Measurements from ENCODE around the gene RABL2A.
"Not testable (repeated sequence)": the region's sequence is repeated elsewhere in the genome, so short reads cannot be mapped to it uniquely, and the experiment has no call there.

RABL2A gene

DNA sequence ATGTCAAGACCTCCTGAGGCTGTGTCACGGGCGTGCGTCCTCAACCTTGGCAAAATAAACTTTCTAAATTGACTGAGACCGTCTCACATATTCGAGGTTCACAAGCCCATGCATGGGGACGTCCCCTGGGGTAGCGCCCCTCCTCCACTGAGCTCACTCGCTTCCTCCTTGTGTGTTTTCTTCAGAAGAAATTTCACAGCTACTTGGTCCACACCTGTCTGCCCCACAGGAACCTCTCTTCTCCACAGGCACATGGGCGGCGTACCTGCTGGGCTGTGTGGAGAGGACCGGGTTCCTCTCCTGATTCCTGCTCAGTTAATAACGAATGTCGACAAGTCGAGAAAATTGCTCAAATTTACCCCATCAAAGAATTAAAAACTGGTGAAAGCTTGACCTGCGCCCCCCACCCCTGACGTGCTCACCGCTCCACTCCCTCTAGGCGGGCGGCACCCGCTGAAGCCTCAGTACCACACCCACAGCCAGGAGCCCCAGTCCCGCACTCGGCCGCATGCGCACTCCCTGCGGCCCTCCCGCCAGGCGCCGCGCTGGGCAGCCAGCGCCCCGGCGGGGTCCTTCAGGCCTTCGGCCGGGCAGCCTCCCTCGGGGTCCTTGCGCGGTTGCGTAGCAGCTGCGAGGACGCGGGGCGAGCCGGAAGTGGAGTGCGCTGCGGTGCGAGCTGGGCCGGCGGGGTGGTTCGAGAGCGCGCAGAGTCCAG, at the start of gene RABL2A:
Gene RABL2A (plus strand): TSS at position 651 of the 715 bp plus-strand sequence. CDS start 1,341 bp downstream, outside the sequence.
- DNase-seq (ENCODE audit: low read depth): peak; percentile 77

DNA sequence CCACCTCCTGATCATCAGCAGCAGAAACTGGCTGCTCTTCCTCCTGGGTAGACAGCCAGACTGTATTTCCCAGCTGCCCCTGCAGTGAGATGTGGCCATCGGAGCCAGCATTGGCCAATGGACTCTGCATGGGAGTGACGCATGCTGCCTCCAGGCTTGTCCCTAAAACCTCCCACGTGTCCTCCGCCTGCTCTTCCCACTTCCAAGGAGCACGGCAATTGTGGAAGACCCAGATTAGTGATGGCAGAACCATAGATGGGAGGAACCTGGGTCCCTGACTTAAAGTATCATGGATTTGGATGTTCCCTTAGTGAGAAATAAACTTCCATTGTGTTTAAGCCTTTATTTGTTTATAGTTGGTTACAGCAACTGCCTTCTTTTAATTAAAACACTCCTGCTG, 48.6 kb upstream of the RABL2A start:
- not testable (repeated sequence) for DNase-seq (ENCODE audit: low read depth)

DNA sequence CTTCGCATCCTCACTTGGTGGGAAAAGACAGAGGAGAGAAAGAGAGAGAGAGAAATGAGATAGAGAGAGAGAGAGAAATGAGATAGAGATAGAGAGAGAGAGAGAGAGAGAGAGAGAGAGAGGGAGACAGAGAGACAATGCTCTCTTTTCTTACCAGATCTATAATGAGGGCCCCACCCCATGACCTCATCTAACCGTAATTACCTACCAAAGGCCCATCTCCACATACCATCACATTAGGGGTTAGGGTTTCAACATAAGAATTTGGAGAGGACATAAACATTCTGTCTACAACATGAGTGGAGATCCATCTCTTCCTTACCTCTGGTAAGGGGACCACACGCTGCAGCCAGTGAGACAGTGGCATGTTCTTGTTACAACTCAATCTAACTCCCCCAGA, 44.6 kb upstream of the RABL2A start:
- not testable (repeated sequence) for DNase-seq (ENCODE audit: low read depth)

DNA sequence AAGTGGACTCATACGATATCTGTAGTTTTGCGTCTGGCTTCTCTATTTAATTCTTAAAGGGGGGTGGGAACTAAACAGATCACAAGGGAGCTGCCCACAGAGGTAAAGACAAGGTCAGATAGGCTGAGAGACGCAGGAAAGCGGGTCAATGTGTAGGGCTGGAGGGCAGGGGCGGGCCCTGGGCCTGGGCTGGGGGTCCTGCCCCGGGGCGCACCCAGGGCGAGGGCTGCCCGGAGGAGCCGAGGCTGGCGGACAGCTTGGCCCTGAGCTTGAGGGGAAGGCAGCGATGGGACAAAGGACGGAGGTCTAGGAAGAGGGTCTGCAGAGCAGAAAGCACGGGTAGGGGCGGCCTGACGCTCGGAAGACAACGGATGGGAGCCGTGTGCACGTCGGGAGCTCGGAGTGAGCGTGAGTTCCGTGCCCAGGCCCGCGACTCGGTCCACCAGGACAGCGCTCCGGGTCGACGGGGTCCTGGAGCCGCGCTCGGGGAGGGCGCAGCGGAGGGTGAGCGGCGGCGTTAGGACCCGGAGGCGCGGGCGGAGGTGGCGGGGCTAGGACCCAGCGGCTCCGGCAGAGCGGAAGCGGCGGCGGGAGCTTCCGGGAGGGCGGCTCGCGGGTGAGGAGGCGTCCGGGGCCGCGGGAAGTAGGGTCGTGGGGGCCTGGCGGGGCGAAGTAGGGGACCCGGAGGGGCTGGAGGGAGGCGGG, 43.4 kb upstream of the RABL2A start:
- DNase-seq (ENCODE audit: low read depth): peak; percentile 62

DNA sequence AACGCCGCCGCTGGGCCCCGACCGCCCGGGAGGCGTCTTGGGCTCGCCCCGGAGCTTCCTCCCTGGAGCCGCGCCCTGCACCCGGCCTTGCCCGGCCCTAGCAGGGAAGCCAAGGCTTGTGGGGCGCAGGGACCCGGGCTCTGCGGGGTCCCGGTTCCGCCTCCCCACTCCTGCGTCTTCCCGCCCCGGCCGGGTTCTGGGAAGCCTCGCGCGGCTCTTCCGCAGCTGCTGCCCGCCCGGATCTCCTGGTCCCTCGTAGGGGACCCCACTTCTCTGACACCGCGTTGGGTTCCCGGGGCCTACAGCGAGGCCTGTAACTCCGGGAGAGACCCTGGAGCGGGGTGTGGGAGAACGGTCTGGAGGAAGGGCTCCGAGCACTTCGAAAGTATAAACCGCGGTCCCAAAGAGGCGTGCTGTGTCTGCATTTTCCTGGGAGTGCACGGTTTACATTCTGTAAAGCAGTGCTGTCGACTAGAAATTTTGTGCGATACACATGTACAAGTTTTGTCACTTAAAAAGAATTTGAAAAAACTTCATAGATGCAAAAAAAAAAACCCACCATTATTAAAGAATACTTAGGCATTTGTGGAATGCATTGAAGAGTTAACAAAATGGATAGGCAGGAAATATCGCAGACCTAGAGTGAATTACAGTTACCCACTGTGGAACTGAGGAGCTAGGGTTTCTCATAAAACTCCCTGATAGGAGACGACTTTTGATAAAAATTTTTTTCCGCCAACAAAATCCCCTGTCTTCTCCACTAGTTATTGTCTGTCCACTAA, 42.6 kb upstream of the RABL2A start:
- not testable (repeated sequence) for DNase-seq (ENCODE audit: low read depth)

DNA sequence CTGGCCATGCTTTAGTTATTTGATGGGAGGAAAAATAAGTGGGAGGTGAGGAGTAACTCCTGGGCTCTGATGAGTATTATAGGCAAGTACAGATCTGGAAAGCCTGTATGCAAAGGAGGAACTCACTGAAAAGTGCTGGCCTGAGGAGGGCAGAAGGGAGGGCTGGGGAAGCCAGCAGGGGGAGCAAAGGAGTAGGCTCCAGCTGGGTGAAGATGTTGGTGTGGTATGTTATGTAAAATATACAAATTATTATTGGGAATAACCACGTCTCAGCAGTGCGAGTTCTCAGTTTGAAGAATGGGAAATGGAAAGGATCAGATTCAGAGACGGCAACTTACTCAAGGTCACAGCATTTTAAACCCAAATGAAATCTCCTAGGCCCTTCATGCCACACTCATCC, 39.9 kb upstream of the RABL2A start:
- DNase-seq (ENCODE audit: low read depth): peak; percentile 22

DNA sequence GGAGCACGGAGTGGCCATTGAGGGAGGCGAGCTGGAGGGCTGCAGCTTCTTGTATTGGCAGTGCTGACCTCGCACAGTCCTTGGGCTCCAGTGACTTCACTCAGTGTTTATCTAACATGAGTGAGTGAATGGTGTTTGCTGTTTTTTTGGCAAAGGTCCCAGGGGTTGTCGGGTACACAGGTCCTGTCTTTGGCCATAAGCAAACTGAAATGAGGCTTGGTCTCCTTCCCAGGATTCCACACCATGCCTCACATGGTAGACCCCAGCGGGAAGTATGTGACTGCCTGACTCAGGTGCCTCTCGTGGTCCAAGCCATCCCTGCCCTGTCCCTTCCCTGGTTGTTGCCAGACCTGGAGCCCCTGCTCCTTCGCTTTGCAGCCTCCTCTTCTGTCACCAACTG, 37.5 kb upstream of the RABL2A start:
- not testable (repeated sequence) for DNase-seq (ENCODE audit: low read depth)

DNA sequence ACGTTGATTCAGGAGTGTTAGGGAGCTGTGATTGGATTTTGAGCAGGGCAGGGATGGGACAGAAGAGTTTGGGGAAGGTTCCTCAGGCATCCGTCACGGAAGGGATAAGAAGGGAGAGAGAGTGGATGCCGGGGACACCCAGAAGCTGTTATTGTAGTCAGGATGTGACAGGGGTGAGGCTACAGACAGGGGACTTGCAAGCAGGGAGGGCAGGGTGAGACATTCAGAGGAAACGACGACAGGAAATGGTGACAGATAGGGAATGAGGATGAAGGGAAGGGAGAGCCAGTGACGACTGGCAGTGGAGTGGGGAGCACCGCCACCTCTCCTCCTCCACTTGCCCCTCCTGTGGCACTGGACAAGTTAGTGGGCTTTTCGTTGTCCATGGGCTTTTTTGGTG, 35.1 kb upstream of the RABL2A start:
- DNase-seq (ENCODE audit: low read depth): not testable (repeated sequence)

DNA sequence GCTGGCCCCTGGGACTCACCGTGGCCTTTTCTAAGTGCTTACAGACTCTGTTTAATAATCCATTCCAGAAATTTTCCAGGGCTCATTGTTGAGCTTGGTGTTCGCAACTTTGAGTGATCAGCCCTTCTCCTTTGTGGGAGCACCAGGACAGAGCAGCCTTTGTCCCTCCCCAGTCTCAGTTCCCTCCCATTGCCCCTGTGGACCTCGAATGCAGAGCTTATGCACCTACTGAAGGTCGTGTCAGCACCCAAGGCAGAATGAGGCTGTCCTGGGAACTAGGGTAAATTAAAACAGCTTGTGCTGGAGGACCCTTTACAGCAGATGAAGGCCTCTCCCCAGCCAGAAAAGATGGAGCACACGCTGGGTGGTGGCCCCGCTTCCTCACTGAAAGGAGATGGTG, 33.8 kb upstream of the RABL2A start:
- DNase-seq (ENCODE audit: low read depth): not testable (repeated sequence)

DNA sequence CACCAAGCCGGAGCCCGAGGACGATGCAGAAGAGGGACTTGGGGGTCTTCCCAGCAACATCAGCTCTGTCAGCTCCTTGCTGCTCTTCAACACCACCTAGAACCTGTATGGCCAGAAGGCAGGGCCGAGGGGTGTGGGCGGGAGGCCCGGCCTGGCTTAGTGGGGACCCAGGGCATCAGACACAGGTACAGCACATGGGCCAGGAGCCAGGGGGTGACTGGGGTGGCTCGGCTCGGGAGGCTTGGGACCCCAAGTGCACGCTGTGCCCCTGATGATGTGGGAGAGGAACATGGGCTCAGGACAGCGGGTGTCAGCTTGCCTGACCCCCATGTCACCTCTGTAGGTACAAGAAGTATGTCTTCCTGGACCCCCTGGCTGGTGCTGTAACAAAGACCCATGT, 31.3 kb upstream of the RABL2A start:
- not testable (repeated sequence) for DNase-seq (ENCODE audit: low read depth)

DNA sequence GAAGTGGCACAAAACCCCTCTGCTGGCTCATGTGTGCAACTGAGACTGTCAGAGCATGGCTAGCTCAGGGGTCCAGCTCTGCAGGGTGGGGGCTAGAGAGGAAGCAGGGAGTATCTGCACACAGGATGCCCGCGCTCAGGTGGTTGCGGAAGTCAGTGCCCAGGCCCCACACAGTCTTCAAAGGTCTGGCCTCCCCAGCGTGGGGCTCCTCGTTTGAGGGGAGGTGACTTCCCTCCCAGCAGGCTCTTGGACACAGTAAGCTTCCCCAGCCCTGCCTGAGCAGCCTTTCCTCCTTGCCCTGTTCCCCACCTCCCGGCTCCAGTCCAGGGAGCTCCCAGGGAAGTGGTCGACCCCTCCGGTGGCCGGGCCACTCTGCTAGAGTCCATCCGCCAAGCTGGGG, 29.9 kb upstream of the RABL2A start:
- DNase-seq (ENCODE audit: low read depth): not testable (repeated sequence)

DNA sequence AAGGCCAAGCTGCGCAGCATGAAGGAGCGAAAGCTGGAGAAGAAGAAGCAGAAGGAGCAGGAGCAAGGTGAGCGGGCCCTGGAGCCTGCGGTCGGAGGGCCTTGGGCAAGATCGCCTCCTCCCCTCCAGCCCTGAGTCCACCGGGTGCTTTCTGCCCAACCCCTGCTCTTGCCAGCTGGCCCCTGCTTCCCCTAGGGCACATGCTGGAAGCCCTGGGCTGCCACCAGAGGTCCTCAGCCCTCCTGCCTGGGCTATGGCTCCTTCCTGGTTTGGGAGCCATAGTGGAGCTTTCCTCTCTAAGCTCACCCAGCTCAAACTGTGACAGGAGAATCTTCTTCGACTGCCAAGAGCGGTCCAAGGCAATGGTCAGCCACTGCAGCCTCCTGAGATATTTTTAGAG, 29.5 kb upstream of the RABL2A start:
- DNase-seq (ENCODE audit: low read depth): not testable (repeated sequence)

DNA sequence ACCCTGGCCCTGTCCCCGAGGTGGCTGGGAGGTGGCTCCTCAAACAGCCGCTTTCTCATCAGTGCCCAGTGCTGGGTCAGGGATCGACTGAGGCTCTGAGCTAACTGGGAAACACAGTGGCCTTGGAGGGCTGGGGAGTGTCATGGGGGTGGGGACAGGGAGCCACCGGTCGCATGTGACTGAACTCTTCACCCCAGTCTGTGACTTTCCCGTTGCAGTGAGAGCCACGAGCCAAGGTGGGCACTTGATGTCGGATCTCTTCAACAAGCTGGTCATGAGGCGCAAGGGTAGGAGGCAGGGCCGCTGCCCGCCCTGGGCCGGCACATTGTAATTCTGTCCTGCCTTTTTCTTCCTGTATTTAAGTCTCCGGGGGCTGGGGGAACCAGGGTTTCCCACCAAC, 28.9 kb upstream of the RABL2A start:
- DNase-seq (ENCODE audit: low read depth): not testable (repeated sequence)

DNA sequence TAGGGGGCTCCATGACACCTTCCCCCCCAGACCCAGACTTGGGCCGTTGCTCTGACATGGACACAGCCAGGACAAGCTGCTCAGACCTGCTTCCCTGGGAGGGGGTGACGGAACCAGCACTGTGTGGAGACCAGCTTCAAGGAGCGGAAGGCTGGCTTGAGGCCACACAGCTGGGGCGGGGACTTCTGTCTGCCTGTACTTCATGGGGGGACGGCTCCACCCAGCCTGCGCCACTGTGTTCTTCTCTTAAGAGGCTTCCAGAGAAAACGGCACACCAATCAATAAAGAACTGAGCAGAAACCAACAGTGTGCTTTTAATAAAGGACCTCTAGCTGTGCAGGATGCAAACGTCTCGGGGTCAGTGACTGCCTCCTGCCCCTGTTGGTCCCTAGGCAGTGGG, 28.3 kb upstream of the RABL2A start:
- DNase-seq (ENCODE audit: low read depth): not testable (repeated sequence)

DNA sequence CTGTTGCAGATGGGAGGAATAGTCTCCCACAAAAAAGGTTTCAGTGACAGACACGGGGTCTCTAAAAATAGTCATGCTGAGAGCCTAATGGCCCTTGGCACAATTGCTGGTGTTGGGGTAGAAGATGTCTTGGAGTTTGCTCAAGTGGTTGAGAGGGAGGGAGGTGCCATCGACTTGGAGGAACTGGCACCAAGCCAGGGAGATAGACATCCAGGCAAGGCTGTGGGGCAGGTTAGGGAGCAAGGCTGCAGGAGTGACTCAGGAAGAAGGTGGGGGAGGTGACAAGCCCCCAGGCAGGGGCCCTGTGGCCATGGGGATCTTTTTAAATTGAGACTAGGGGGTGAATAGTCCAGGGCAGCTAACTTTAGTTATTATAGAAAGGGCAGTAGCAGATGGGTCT, 27.9 kb upstream of the RABL2A start:
- DNase-seq (ENCODE audit: low read depth): not testable (repeated sequence)

DNA sequence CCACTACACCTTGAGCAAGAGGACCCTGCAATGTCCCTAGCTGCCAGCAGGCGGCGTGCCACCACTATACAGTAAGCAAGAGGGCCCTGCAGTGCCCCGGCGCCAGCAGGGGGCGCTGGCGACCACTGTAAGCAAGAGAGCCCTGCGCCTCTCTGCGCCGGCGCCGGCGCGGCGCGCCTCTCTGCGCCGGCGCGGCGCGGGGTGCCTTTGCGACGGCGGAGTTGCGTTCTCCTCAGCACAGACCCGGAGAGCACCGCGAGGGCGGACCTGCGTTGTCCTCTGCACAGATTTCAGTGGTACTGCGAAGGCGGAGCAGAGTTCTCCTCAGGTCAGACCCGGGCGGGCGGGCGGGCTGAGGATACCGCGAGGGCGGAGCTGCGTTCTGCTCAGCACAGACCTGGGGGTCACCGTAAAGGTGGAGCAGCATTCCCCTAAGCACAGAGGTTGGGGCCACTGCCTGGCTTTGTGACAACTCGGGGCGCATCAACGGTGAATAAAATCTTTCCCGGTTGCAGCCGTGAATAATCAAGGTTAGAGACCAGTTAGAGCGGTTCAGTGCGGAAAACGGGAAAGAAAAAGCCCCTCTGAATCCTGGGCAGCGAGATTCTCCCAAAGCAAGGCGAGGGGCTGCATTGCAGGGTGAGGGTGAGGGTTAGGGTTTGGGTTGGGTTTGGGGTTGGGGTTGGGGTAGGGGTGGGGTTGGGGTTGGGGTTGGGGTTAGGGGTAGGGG, 24.9 kb upstream of the RABL2A start:
- not testable (repeated sequence) for DNase-seq (ENCODE audit: low read depth)

DNA sequence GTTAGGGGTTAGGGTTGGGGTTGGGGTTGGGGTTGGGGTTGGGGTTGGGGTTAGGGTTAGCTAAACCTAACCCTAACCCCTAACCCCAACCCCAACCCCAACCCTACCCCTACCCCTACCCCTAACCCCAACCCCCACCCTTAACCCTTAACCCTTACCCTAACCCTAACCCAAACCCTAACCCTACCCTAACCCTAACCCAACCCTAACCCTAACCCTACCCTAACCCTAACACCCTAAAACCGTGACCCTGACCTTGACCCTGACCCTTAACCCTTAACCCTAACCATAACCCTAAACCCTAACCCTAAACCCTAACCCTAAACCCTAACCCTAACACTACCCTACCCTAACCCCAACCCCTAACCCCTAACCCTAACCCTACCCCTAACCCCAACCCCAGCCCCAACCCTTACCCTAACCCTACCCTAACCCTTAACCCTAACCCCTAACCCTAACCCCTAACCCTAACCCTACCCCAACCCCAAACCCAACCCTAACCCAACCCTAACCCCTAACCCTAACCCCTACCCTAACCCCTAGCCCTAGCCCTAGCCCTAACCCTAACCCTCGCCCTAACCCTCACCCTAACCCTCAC, 24.1 kb upstream of the RABL2A start:
- DNase-seq (ENCODE audit: low read depth): no peak

DNA sequence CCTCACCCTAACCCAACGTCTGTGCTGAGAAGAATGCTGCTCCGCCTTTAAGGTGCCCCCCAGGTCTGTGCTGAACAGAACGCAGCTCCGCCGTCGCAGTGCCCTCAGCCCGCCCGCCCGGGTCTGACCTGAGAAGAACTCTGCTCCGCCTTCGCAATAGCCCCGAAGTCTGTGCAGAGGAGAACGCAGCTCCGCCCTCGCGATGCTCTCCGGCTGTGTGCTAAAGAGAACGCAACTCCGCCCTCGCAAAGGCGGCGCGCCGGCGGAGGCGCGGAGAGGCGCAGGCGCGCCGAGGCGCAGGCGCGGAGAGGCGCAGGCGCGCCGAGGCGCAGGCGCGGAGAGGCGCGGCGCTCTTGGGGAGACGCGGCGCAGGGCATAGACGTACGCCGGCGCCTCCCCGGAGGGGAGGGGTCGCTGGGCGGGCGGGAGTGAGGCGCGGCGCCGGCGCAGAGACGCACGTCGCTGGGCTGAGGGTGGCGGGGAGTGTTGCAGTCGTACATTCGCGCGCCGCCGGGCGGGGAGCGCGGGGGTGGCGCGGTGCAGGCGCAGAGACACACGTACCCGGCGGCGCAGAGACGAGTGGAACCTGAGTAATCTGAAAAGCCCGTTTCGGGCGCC, 23.5 kb upstream of the RABL2A start:
- DNase-seq (ENCODE audit: low read depth): peak; percentile 77

DNA sequence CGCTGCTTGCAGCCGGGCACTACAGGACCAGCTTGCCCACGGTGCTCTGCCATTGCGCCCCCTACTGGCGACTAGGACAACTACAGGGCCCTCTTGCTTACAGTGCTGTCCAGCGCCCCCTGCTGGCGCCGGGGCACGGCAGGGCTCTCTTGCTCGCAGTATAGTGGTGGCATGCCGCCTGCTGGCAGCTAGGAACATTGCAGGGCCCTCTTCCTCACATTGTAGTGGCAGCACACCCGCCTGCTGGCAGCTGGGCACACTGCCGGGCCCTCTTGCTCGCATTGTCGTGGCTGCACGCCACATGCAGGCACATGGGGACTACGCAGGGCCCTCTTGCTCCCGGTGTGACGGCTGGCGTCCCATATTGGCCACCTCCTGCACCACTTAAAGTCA, 23.0 kb upstream of the RABL2A start:
- DNase-seq (ENCODE audit: low read depth): peak; percentile 82

DNA sequence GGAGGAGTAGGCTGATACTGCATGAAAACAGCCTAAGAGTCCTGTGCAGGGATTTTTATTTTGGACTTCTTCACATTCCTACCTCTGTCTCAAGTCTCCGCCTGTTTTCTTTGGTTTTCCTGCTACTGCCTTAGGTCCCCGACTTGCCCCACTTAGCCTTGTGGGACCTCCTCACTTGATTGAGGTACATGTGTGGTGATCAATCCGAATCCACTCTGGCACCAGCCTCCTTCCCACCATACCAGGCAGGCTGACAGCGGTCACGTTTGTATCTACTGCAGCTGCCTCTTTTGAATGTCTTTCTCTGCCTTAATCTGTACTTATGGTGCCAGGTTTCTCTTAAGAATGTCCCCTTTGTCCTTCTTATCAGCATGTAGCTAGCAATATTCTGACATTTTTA, 22.4 kb upstream of the RABL2A start:
- not testable (repeated sequence) for DNase-seq (ENCODE audit: low read depth)

DNA sequence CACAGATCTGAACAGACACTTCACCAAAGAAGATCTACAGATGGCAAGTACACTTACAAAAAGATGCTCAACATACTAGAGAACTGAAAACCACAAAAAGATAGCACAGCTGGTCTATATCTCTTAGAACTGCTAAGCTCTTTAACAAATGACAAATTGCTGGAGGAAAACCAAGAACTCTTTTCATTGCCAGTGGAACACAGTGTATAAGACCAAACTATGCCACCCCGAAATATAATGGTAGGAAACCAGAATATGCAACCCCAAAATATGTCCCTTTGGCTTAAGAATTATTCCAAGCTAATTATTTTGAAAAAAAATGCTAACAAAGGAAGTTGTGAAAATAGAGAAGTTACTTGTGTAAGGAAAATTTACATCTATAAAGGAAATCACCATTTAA, 21.0 kb upstream of the RABL2A start:
- not testable (repeated sequence) for DNase-seq (ENCODE audit: low read depth)
